ENCODE results near the gene DISP2. TPM values are rescaled to one million over a fixed set of nuclear protein-coding genes. Genes with fewer than 3 reads are reported as not detected.

DISP2 gene
- total and polyA plus RNA-seq, 2 of the 8 experiments (the other 6 are each of a cell fraction or from before 2014, with no cell fraction given) = 0.45 to 1.2 TPM

GRCh38 chr15:40425681-40426080 is 67.7 kb downstream of the DISP2 start (continued):
- TF ChIP-seq TCF12 (IDR thresholded peaks at IDR 0.05; ENCODE audit: low read depth, low read length) = no peak
- no peak for TF ChIP-seq TEAD4 (IDR thresholded peaks at IDR 0.05; ENCODE audit: low read depth, low read length)

Measured in H1 (cell line).